Fibroblast of the aortic adventitia (primary cell): ENCODE measurements around the gene GPR162. TPM values are rescaled to one million over a fixed set of nuclear protein-coding genes. Genes with fewer than 3 reads are reported as not detected.
"Not testable (repeated sequence)": the region's sequence is repeated elsewhere in the genome, so short reads cannot be mapped to it uniquely, and the experiment has no call there.

ENCODE experiments used
- DNase-seq: peaks from one replicate; pipeline ENCODE4 v3.0.0-alpha.2; 2010; ENCODE audit warnings: low read depth
- H3K4me3 ChIP-seq: 2 replicates; pipeline ENCODE4 v1.5.1; 2011; ENCODE audit warnings: low read depth, mild to moderate bottlenecking, control low read depth, low read length, moderate library complexity
- CTCF ChIP-seq: IDR thresholded peaks from 2 replicates; pipeline ENCODE4 v1.5.1; 2011; ENCODE audit warnings: mild to moderate bottlenecking, low read length, control low read depth, inconsistent platforms; ENCODE audit not compliant: insufficient read depth
- total RNA-seq: library from RNA; depleted of rRNA; stranded (reverse); fragments of >200 nt; gene quantifications from 2 replicates; pipeline ENCODE4 v1.2.3, GENCODE V29; 2012; ENCODE audit warnings: low replicate concordance

The GPR162 gene
- total RNA-seq, 1 donor = 2.6 TPM

DNA sequence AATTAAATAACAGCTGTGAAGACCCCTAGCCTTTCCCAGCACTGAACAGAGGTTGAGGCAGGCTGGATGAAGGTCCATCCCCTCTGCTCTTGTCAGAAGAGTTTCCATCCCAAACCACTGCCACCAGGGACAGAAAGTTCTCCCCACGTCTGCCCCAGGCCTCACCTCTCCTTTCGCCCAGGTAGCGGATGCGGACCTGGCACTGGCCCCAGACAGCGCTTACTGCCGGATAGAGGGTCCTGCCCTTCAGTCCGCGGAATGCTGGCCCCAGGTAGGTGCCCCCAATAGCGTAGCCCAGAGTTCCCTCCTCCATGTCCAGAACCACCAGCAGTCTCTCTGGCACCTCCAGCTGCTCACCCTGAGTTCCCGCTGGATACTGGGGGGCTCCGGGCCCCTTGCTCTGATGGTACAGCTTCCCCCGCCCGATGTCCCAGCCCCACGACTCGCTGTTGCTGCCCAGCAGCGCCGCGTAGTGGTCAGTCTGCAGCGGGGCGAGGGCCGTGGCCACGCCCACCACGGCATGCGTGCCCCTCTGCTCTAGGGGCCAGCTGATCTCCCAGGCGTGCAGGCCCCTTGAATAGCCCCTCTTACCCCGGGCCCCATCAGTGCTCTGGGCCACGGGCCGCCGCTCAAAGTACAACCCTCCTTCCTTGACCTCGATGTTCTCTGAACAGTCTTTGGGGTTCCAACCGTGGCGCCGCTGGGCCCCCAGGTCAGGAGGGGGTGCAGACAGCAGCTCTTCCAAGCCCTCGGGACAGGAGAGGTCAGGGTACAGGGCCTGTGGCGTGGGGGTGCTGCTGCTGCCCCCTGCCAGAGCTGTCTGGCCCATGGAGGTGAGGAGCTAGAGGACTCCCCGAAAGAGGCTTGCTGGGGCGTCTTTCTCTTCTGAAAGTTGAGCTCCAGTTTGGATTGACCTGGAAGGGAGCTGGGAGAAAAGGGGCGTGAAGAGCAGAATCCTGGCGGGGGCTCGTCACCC, 50.7 kb downstream of the GPR162 start:
- peak overlapping the region; percentile 91 for H3K4me3 ChIP-seq
- peak; percentile 57 for DNase-seq
- peak; percentile 100 for TF ChIP-seq CTCF

GRCh38 chr12:6873094-6874014, 51.7 kb downstream of the GPR162 start, which contains the start of gene SPSB2:
SPSB2 (minus strand) TSS chr12:6873303; CDS start chr12:6872901, 402 bp downstream.
- peak; percentile 1 for TF ChIP-seq CTCF
- DNase-seq = peak; percentile 91
- peak within 1 kb of the TSS; percentile 91 for H3K4me3 ChIP-seq

DNA sequence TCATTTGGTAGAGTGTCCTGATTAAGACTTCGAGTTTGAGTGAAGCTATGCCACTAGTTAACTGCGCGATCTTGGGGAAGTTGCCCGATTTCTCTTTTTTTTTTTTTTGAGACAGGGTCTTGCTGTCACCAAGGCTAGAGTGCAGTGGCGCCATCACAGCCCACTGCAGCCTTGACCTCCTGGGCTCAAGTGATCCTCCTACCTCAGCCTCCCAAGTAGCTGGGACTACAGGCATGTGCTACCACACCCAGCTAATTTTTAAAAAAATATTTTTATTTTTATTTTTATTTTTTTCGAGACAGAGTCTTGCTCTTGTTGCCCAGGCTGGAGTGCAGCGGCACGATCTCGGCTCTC, 52.4 kb downstream of the GPR162 start:
- not testable (repeated sequence) for DNase-seq
- H3K4me3 ChIP-seq = peak overlapping the region; percentile 91

Other genes with a start within 250 kb of the GPR162 start
- 161 and 462 TPM in 2 replicates for gene CHD4, start 214.4 kb upstream of the GPR162 start, total RNA-seq
- gene LPAR5, start 185.9 kb upstream of the GPR162 start, total RNA-seq = not detected in 2 replicates
- 0.36 and 0.49 TPM in 2 replicates for gene ACRBP, start 174.4 kb upstream of the GPR162 start, total RNA-seq
- 34.1 and 51.2 TPM in 2 replicates for gene ING4, start 158.7 kb upstream of the GPR162 start, total RNA-seq
- 17.7 and 29.5 TPM in 2 replicates for gene ZNF384, start 132.4 kb upstream of the GPR162 start, total RNA-seq
- 0.45 TPM in 1 of 2 replicates, not detected in the other for gene PIANP, start 121.0 kb upstream of the GPR162 start, total RNA-seq
- 71.1 and 86.0 TPM in 2 replicates for gene COPS7A, start 97.8 kb upstream of the GPR162 start, total RNA-seq
- 29.5 and 104 TPM in 2 replicates for gene MLF2, start 68.7 kb upstream of the GPR162 start, total RNA-seq
- 61.6 and 575 TPM in 2 replicates for gene PTMS, start 55.5 kb upstream of the GPR162 start, total RNA-seq
- gene LAG3, start 49.3 kb upstream of the GPR162 start, total RNA-seq = 0.16 TPM in 1 of 2 replicates, not detected in the other
- 1.6 TPM in 1 of 2 replicates, not detected in the other for gene CD4, start 32.3 kb upstream of the GPR162 start, total RNA-seq
- gene P3H3, start 6.6 kb downstream of the GPR162 start, total RNA-seq = 53.9 and 188 TPM in 2 replicates
- 3.4 TPM in 2 replicates for gene GNB3, start 19.1 kb downstream of the GPR162 start, total RNA-seq
- 23.5 TPM in 1 of 2 replicates, not detected in the other for gene CDCA3, start 29.5 kb downstream of the GPR162 start, total RNA-seq
- 84.0 and 140 TPM in 2 replicates for gene USP5, start 30.3 kb downstream of the GPR162 start, total RNA-seq
- gene TPI1, start 45.7 kb downstream of the GPR162 start, total RNA-seq = 183 and 680 TPM in 2 replicates
- gene SPSB2, start 51.5 kb downstream of the GPR162 start, total RNA-seq = 3.3 and 8.0 TPM in 2 replicates
- 7.0 and 62.6 TPM in 2 replicates for gene LRRC23, start 83.0 kb downstream of the GPR162 start, total RNA-seq
- gene ENO2, start 92.8 kb downstream of the GPR162 start, total RNA-seq = 8.7 and 12.7 TPM in 2 replicates
- 13.6 and 13.8 TPM in 2 replicates for gene ATN1, start 106.1 kb downstream of the GPR162 start, total RNA-seq
- gene RNU7-1, start 122.0 kb downstream of the GPR162 start, total RNA-seq = not detected in 2 replicates
- gene C12orf57, start 122.2 kb downstream of the GPR162 start, total RNA-seq = 100 and 156 TPM in 2 replicates
- not detected in 2 replicates for gene PTPN6, start 129.5 kb downstream of the GPR162 start, total RNA-seq
- gene PHB2, start 148.8 kb downstream of the GPR162 start, total RNA-seq = 71.5 and 181 TPM in 2 replicates
- 26.0 and 26.8 TPM in 2 replicates for gene EMG1, start 149.1 kb downstream of the GPR162 start, total RNA-seq
- 5.7 and 10.6 TPM in 2 replicates for gene LPCAT3, start 196.7 kb downstream of the GPR162 start, total RNA-seq
- gene C1S, start 238.9 kb downstream of the GPR162 start, total RNA-seq = 516 and 790 TPM in 2 replicates